Motor neuron (in vitro differentiated cells): ENCODE data around the gene LIPC. TPM values are rescaled to one million over a fixed set of nuclear protein-coding genes. Genes with fewer than 3 reads are reported as not detected.

ENCODE experiments used
- ATAC-seq, 8 experiments: fragments of 200-7000 bp; cut with Tn5 transposase; replicated peaks in 6 of 8; 2 replicates each; pipeline ENCODE4 v1.8.0; 2021; ENCODE audit warnings: mild to moderate bottlenecking in 8 of 8, moderate library complexity in 8 of 8
- H3K27ac ChIP-seq, 2 donors: fragments of 250-450 bp; sonication (Bioruptor Pico); 2 replicates each; pipeline ENCODE4 v1.9.0; 2021; ENCODE audit warnings: antibody characterized with exemption in 2 of 2, mild to moderate bottlenecking in 2 of 2, moderate library complexity in 1 of 2
- H3K4me1 ChIP-seq, 2 donors: fragments of 250-450 bp; sonication (Bioruptor Pico); replicated peaks in 1 of 2; 2 replicates each; pipeline ENCODE4 v1.6.1; 2021; ENCODE audit warnings: antibody characterized with exemption in 2 of 2, mild to moderate bottlenecking in 2 of 2, moderate library complexity in 1 of 2
- H3K4me3 ChIP-seq, 5 donors: fragments of 250-450 bp; sonication (Bioruptor Pico); 2 replicates each; pipeline ENCODE4 v1.9.0; 2021; ENCODE audit warnings: antibody characterized with exemption in 5 of 5, mild to moderate bottlenecking in 5 of 5, moderate library complexity in 4 of 5
- whole genome bisulfite sequencing, 10 experiments: fragments of 450-650 bp; shearing (Covaris generic); methylation state at CpG; one replicate each; pipeline ENCODE4 v1.0.0; 2022; 5-methylcytosine and 5-hydroxymethylcytosine counted together
- in situ Hi-C, 9 experiments: fragments of 400-800 bp; cut with MboI; loops; one replicate each; pipeline ENCODE4 v1.15.0; 2021; ENCODE audit warnings: low sequenced_read_pairs in 9 of 9, low pct_unique_long_range_greater_than_20kb in 2 of 9; ENCODE audit not compliant: unreplicated experiment in 9 of 9
- total RNA-seq, 8 experiments: library from RNA; unstranded; fragments of 300-600 nt; gene quantifications; 2 replicates each; pipeline versions ENCODE4 v1.2.3 to v1.2.4, GENCODE V29; 2022

LIPC gene
- total RNA-seq, 8 experiments from 2014 or later: 0.14 to 5.0 (median 0.47) TPM; not detected in 5

DNA sequence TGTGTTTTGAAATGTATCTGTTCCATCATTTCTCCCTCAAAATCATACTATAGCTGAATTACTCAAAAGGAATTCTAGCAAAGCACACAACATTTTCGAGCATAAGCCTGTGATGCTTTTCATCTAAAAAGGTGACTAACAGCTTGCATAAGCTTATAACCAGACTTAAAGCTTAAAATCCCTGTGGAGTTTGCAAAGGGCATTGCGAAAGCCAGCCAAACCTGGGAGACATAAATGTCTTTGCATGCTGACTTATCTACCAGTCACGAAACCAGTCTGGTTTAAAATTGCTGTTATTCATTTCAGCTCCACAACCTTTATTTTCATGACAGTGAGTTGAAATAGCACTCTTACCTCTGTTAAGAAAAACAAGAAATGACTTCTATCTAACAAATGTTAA is 35.6 kb upstream of the LIPC start:
- 6 to 76% (median 52%) methylated on average over 1 to 3 of the region's 3 CpGs for WGBS, 10 experiments
- H3K4me1 ChIP-seq: peaks cover 20 to 29% of the 10 kb centered on the region in 2 donors
- peak in 2 of 8 experiments; percentile 58 to 70 for ATAC-seq
- H3K4me3 ChIP-seq: no peak overlapping the region
- no peak overlapping the region for H3K27ac ChIP-seq
- in situ Hi-C loops: no loop called here

DNA sequence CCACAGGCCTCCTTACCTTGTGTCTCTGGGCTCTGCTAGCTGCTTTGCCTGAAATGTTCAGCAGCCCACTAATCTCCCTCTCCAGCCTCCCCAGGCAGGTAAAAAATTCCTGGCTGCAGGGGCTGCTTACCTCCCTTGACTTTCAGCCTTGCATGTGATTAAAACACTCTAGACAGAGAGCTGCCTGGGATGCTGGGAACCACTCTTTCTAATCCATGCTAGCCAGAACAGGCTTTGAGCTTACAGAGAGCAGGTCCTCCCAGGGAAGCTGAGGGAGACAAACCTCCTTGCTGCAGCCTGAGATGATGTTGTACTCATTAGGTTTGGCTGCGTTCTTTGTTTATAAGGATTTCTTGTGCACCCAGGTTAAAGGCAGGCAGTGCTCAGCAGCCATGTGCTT is 33.7 kb upstream of the LIPC start:
- Histone ChIP-seq H3K27ac (no peak overlapping the region), H3K4me3 (no peak overlapping the region), H3K4me1 (peaks cover 6 to 10% of the 10 kb centered on the region in 2 donors)
- 67% methylated on average over 1 of the region's 1 CpG; no CpG with 5 or more reads in 9 of the 10 experiments for WGBS, 10 experiments
- ATAC-seq: peak in 5 of 8 experiments; percentile 41 to 58 (median 52)
- in situ Hi-C loops: no loop called here

DNA sequence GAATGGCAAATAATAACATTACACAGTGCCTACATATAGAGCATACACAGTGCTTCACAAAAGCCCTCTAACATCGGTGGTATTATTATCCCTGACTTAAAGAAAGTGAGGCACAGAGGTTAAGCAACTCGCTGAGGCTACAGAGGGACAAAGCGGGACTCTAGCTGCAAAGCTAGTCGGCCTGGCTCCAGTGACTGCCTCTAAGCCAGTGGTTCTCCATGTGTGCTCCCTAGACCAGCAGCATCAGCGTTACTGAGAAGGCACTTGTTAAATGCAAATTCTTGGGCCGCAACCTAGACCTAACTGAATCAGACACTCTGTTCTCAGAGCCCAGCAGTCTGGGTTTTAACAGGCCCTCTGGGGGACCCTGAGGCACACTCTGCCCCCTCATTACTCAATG is 33.1 kb upstream of the LIPC start:
- in situ Hi-C loops: no loop called here
- no peak overlapping the region for H3K4me3 ChIP-seq
- H3K27ac ChIP-seq: no peak overlapping the region
- WGBS, 10 experiments: 80 to 100% (median 100%) methylated on average over 1 to 5 of the region's 6 CpGs; no CpG with 5 or more reads in 3 of the 10 experiments
- H3K4me1 ChIP-seq: peaks cover under 1 to 4% of the 10 kb centered on the region in 2 donors
- ATAC-seq: no peak

DNA sequence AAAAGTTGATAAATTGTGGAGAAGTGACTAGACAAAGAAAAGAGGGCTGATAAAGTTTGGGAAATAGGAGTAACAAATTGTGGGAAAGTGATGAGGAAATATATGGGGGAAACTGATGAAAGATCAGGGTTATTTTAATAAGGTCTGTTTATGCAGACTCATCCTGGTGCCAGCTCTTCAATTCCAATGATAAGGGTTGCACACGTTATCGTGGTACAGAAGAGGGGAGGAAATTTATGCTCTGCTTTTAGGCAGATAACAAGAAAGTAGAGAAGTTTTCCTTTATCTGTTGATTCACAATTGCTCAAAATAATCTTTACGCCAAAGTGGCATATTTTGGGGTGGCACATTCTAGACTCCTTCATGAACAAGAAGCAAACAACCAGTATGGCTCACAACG is 32.1 kb upstream of the LIPC start:
- WGBS, 10 experiments: 72 to 100% (median 95%) methylated on average over 1 to 4 of the region's 4 CpGs; no CpG with 5 or more reads in 1 of the 10 experiments
- no peaks in the 10 kb centered on the region for H3K4me1 ChIP-seq
- in situ Hi-C loops: no loop called here
- H3K4me3 ChIP-seq: no peak overlapping the region
- ATAC-seq: no peak
- H3K27ac ChIP-seq: no peak overlapping the region

- ATAC-seq: no peak
- in situ Hi-C loops: no loop called here
- Histone ChIP-seq H3K4me3 (no peak overlapping the region), H3K4me1 (no peaks in the 10 kb centered on the region), H3K27ac (no peak overlapping the region)
- WGBS, 10 experiments: 50 to 95% methylated on average over 2 of the region's 6 CpGs; no CpG with 5 or more reads in 8 of the 10 experiments
Measured at GRCh38 chr15:58401276-58401675, 30.5 kb upstream of the LIPC start.

- no peak overlapping the region for H3K27ac ChIP-seq
- peak in 2 of 8 experiments; percentile 74 to 91 for ATAC-seq
- no peak overlapping the region for H3K4me3 ChIP-seq
- in situ Hi-C loops: no loop called here
- 17 to 90% (median 78%) methylated on average over 1 to 6 of the region's 8 CpGs; no CpG with 5 or more reads in 1 of the 10 experiments for WGBS, 10 experiments
- peaks cover 0 to 6% of the 10 kb centered on the region in 2 donors for H3K4me1 ChIP-seq
Measured at GRCh38 chr15:58401991-58402649, 29.7 kb upstream of the LIPC start.

- ATAC-seq: no peak
- WGBS, 10 experiments: 75 to 100% (median 87%) methylated on average over 1 to 4 of the region's 4 CpGs; no CpG with 5 or more reads in 4 of the 10 experiments
- no peak overlapping the region for H3K4me3 ChIP-seq
- peaks cover 5 to 16% of the 10 kb centered on the region in 2 donors for H3K4me1 ChIP-seq
- H3K27ac ChIP-seq: no peak overlapping the region
- in situ Hi-C loops: no loop called here
Measured at GRCh38 chr15:58403581-58403980, 28.2 kb upstream of the LIPC start.

DNA sequence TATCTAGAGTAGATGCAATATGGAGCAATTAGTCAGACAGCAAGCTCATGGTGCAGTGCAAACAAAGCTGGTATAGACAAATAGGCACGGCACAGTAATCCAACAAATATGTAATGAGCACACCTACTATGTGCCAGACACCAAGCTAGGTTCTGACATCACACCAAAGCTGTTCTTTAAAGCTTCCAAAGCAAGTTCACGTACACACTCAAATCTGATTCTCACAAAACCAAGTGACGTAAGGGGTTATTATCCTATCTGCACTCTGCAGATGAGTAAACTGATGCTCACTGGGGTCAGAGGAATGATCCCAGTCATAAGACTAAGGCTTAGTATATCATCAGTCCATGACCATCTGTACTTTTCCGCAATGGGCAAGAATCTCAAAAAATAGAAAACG is 27.8 kb upstream of the LIPC start:
- Histone ChIP-seq H3K27ac (no peak overlapping the region), H3K4me1 (peaks cover 5 to 16% of the 10 kb centered on the region in 2 donors), H3K4me3 (no peak overlapping the region)
- no peak for ATAC-seq
- in situ Hi-C loops: no loop called here
- WGBS, 10 experiments: 87 to 100% (median 96%) methylated on average over 1 to 5 of the region's 5 CpGs; no CpG with 5 or more reads in 2 of the 10 experiments

DNA sequence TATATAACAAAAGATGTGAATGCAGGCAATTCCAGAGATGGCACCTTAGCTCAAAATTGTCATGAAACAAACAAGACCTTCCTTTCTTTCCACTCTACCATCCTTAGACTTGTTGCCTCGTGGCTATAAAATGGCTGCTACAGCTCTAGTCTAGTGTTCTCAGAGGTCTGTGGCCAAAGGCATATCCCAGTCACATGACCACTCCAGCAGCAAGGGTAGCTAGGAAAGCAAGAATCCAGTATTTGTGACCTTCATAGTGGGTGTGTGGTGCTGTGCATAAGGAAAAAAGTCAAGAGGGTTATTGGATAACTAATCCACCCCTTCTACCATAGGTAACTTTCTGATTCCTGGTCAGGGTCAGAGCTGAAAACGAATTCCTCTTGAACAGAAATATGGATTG is 27.1 kb upstream of the LIPC start:
- WGBS, 10 experiments: 0 to 100% (median 38%) methylated on average over 1 to 2 of the region's 2 CpGs; no CpG with 5 or more reads in 3 of the 10 experiments
- no peak overlapping the region for H3K4me3 ChIP-seq

GRCh38 chr15:58405865-58406264 is 25.9 kb upstream of the LIPC start:
- no peak overlapping the region for H3K4me3 ChIP-seq
- no peak overlapping the region for H3K27ac ChIP-seq
- H3K4me1 ChIP-seq: peaks cover 5 to 20% of the 10 kb centered on the region in 2 donors
- no peak for ATAC-seq
- WGBS, 10 experiments: 55 to 93% (median 82%) methylated on average over 1 to 3 of the region's 3 CpGs; no CpG with 5 or more reads in 1 of the 10 experiments
- in situ Hi-C loops: no loop called here

More for the DNA sequence above, 27.1 kb upstream of the LIPC start:
- ATAC-seq: no peak
- in situ Hi-C loops: no loop called here
- peaks cover 5 to 16% of the 10 kb centered on the region in 2 donors for H3K4me1 ChIP-seq
- no peak overlapping the region for H3K27ac ChIP-seq

DNA sequence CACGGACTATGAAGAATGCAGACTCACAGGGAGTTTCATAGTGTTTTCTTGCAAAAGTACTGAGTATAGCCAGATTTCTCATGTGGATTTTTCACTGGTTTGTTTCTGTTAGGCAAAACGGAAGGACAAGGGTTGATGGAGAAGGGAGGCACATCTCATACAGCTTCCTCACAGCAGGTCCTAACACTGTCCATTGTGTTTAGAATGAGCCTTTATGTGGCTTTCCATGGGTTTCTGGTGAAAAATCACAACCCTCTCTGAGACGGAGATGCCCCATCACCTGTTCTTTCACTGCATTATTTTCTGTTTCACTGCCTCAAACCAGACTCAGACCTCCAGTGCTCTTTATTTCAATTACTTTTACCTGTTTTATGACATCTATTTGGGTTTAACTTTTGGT is 25.0 kb upstream of the LIPC start:
- WGBS, 10 experiments: 61 to 100% (median 69%) methylated on average over 1 to 3 of the region's 3 CpGs; no CpG with 5 or more reads in 2 of the 10 experiments
- in situ Hi-C loops: no loop called here
- no peak overlapping the region for H3K4me3 ChIP-seq
- H3K27ac ChIP-seq: no peak overlapping the region
- peaks cover 5 to 20% of the 10 kb centered on the region in 2 donors for H3K4me1 ChIP-seq
- ATAC-seq: no peak

- no peak overlapping the region for H3K4me3 ChIP-seq
- WGBS, 10 experiments: 10 to 33% (median 14%) methylated on average over 1 of the region's 1 CpG; no CpG with 5 or more reads in 5 of the 10 experiments
- ATAC-seq: peak in 5 of 8 experiments; percentile 43 to 90 (median 53)
- peaks cover 5 to 20% of the 10 kb centered on the region in 2 donors for H3K4me1 ChIP-seq
- no peak overlapping the region for H3K27ac ChIP-seq
- in situ Hi-C loops: no loop called here
Measured at GRCh38 chr15:58407236-58407775, 24.5 kb upstream of the LIPC start.

GRCh38 chr15:58407778-58408177 is 24.0 kb upstream of the LIPC start:
- Histone ChIP-seq H3K4me3 (no peak overlapping the region), H3K27ac (no peak overlapping the region), H3K4me1 (peaks cover 5 to 20% of the 10 kb centered on the region in 2 donors)
- in situ Hi-C loops: no loop called here
- peak in 5 of 8 experiments; percentile 40 to 67 (median 46) for ATAC-seq
- WGBS, 10 experiments: 40 to 100% (median 59%) methylated on average over 1 to 4 of the region's 4 CpGs; no CpG with 5 or more reads in 1 of the 10 experiments
